ENCODE measurements around the gene CGN. TPM values are rescaled to one million over a fixed set of nuclear protein-coding genes. Genes with fewer than 3 reads are reported as not detected.
A peak's percentile ranks its signal among the peaks of the same experiment; 100 is the strongest.

The CGN gene, protein sequence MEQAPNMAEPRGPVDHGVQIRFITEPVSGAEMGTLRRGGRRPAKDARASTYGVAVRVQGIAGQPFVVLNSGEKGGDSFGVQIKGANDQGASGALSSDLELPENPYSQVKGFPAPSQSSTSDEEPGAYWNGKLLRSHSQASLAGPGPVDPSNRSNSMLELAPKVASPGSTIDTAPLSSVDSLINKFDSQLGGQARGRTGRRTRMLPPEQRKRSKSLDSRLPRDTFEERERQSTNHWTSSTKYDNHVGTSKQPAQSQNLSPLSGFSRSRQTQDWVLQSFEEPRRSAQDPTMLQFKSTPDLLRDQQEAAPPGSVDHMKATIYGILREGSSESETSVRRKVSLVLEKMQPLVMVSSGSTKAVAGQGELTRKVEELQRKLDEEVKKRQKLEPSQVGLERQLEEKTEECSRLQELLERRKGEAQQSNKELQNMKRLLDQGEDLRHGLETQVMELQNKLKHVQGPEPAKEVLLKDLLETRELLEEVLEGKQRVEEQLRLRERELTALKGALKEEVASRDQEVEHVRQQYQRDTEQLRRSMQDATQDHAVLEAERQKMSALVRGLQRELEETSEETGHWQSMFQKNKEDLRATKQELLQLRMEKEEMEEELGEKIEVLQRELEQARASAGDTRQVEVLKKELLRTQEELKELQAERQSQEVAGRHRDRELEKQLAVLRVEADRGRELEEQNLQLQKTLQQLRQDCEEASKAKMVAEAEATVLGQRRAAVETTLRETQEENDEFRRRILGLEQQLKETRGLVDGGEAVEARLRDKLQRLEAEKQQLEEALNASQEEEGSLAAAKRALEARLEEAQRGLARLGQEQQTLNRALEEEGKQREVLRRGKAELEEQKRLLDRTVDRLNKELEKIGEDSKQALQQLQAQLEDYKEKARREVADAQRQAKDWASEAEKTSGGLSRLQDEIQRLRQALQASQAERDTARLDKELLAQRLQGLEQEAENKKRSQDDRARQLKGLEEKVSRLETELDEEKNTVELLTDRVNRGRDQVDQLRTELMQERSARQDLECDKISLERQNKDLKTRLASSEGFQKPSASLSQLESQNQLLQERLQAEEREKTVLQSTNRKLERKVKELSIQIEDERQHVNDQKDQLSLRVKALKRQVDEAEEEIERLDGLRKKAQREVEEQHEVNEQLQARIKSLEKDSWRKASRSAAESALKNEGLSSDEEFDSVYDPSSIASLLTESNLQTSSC
- polyA plus RNA-seq (2013, experiment 1 of 2) = 0.03 TPM
- polyA plus RNA-seq (2013, experiment 2 of 2) = 0.04 TPM

DNA sequence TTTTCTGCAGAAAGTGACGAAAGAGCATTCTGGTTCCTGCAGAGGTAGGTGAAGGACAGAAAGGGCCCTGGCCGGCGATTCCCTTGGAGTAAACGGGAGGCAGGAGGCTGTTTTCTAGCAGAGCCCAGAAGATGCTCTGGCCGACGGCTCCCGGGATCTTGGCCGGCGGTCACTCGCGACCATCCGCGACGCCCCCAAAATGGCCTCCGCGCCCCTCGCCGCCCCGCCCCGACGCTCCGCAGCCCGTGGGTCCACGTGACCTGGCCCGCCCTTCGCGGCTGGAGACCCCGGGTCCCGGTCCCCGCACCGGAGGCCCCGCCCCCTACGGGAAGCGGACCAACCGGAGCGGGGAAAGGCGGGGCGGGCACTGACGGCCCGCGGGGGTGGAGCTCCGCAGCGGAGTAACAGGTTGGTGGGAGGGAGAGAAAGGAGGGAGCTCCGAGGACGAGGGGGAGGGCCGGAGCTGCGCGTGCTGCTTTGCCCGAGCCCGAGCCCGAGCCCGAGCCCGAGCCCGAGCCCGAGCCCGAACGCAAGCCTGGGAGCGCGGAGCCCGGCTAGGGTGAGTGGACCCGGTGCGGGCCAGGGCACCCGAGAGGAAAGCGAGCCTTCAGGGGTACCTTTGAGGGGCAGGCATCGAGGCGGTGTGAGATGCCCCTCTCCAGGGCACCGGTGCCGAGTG is at the start of gene CGN:
Gene CGN (plus strand): TSS at position 431 of the 679 bp plus-strand sequence. CDS start 7,133 bp downstream, outside the sequence.
- peak within 1 kb of the TSS; percentile 68 to 75 for H3K4me3 ChIP-seq (ENCODE audit: insufficient read depth in 1 of 2, low read depth in 1 of 2, low read length in 2 of 2)
- peak within 1 kb of the TSS; percentile 21 for H3K27ac ChIP-seq (ENCODE audit: low read length, poor library complexity, severe bottlenecking)
- peak within 1 kb of the TSS in 1 of 2 experiments; percentile 46 for H3K18ac ChIP-seq (ENCODE audit: low read depth in 1 of 2, low read length in 2 of 2)
- H2BK120ac ChIP-seq (ENCODE audit: low read depth, low read length) = no peak within 1 kb of the TSS
- H3K4me2 ChIP-seq (ENCODE audit: low read length, poor library complexity, severe bottlenecking) = peak within 1 kb of the TSS; percentile 97
- under 1% methylated on average over 64 of the region's 68 CpGs for WGBS
- no peak within 1 kb of the TSS for H3K23ac ChIP-seq (ENCODE audit: low read length in 2 of 2)
- no peaks in the 10 kb centered on the region for H3K9me3 ChIP-seq (ENCODE audit: control insufficient read depth, low read length)
- no peak within 1 kb of the TSS for H3K4ac ChIP-seq (ENCODE audit: low read depth in 1 of 2, low read length in 2 of 2)
- peak within 1 kb of the TSS in 1 of 2 experiments; percentile 35 for H3K14ac ChIP-seq (ENCODE audit: low read length in 2 of 2)
- DNase-seq = peak; percentile 79
- H4K8ac ChIP-seq (ENCODE audit: low read length) = no peak within 1 kb of the TSS
- H2BK12ac ChIP-seq (ENCODE audit: low read length in 2 of 2) = peak within 1 kb of the TSS in 1 of 2 experiments; percentile 70
- H3K9ac ChIP-seq (ENCODE audit: low read length) = peak within 1 kb of the TSS; percentile 62
- no peaks in the 10 kb centered on the region for H3K36me3 ChIP-seq (ENCODE audit: control insufficient read depth in 1 of 2, insufficient read depth in 2 of 2, low read depth in 1 of 2, low read length in 2 of 2)
- no peaks in the 10 kb centered on the region for H3K79me1 ChIP-seq (replicated peaks; ENCODE audit: low read length, poor library complexity, severe bottlenecking)
- H2AK5ac ChIP-seq (ENCODE audit: low read length, severe bottlenecking) = no peak within 1 kb of the TSS
- no peak within 1 kb of the TSS for H4K91ac ChIP-seq (ENCODE audit: low read length)
- peaks cover 11 to 74% of the 10 kb centered on the region in 2 experiments for H3K27me3 ChIP-seq (ENCODE audit: control insufficient read depth in 1 of 2, insufficient read depth in 1 of 2, low read length in 2 of 2)
- peak within 1 kb of the TSS; percentile 46 for H2BK5ac ChIP-seq (ENCODE audit: low read depth, low read length, poor library complexity, severe bottlenecking)
- peaks cover 26% of the 10 kb centered on the region for H3K4me1 ChIP-seq (ENCODE audit: control insufficient read depth, insufficient read depth, low read depth, low read length)
- no peak within 1 kb of the TSS for H2BK15ac ChIP-seq (ENCODE audit: low read depth, poor library complexity, severe bottlenecking)
- H2AFZ ChIP-seq (ENCODE audit: low read depth, low read length) = peak within 1 kb of the TSS; percentile 31

DNA sequence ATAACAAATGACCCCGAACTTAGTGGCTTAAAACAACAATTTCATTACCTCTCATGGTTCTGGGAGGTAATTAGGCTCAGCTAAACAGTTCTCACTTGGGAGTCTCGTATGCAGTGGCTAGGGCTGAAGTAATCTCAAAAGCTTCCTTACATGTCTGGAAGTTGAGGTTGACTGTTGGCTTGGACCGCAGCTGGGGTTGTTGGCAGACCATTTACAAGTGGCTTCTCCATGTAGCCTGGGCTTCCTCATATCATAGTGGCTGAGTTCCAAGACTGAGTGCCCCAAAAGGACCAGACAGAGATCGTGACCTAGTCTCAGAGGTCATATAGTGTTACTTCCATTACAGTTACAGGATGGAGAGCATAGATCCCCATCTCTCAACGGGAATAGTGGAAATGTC is 49.5 kb upstream of the CGN start:
- Histone ChIP-seq H2BK5ac (ENCODE audit: low read depth, low read length, poor library complexity, severe bottlenecking) (no peak overlapping the region), H3K27me3 (ENCODE audit: control insufficient read depth in 1 of 2, insufficient read depth in 1 of 2, low read length in 2 of 2) (peaks cover 7 to 21% of the 10 kb centered on the region in 2 experiments), H3K36me3 (ENCODE audit: control insufficient read depth in 1 of 2, insufficient read depth in 2 of 2, low read depth in 1 of 2, low read length in 2 of 2) (no peaks in the 10 kb centered on the region), H3K14ac (ENCODE audit: low read length in 2 of 2) (no peak overlapping the region), H3K4ac (ENCODE audit: low read depth in 1 of 2, low read length in 2 of 2) (no peak overlapping the region), H4K91ac (ENCODE audit: low read length) (no peak overlapping the region), H3K4me3 (ENCODE audit: insufficient read depth in 1 of 2, low read depth in 1 of 2, low read length in 2 of 2) (no peak overlapping the region), H3K4me1 (ENCODE audit: control insufficient read depth, insufficient read depth, low read depth, low read length) (peaks cover under 1% of the 10 kb centered on the region), H3K23ac (ENCODE audit: low read length in 2 of 2) (no peak overlapping the region), H4K8ac (ENCODE audit: low read length) (no peak overlapping the region), H3K9me3 (ENCODE audit: control insufficient read depth, low read length) (no peaks in the 10 kb centered on the region), H3K79me1 (replicated peaks; ENCODE audit: low read length, poor library complexity, severe bottlenecking) (no peaks in the 10 kb centered on the region), H3K27ac (ENCODE audit: low read length, poor library complexity, severe bottlenecking) (no peak overlapping the region), H3K18ac (ENCODE audit: low read depth in 1 of 2, low read length in 2 of 2) (no peak overlapping the region), H3K4me2 (ENCODE audit: low read length, poor library complexity, severe bottlenecking) (no peak overlapping the region), H3K9ac (ENCODE audit: low read length) (no peak overlapping the region), H2AFZ (ENCODE audit: low read depth, low read length) (no peak overlapping the region), H2BK120ac (ENCODE audit: low read depth, low read length) (no peak overlapping the region), H2AK5ac (ENCODE audit: low read length, severe bottlenecking) (no peak overlapping the region), H2BK15ac (ENCODE audit: low read depth, poor library complexity, severe bottlenecking) (no peak overlapping the region), H2BK12ac (ENCODE audit: low read length in 2 of 2) (no peak overlapping the region)
- no peak for DNase-seq
- 84% methylated on average over 4 of the region's 5 CpGs for WGBS

DNA sequence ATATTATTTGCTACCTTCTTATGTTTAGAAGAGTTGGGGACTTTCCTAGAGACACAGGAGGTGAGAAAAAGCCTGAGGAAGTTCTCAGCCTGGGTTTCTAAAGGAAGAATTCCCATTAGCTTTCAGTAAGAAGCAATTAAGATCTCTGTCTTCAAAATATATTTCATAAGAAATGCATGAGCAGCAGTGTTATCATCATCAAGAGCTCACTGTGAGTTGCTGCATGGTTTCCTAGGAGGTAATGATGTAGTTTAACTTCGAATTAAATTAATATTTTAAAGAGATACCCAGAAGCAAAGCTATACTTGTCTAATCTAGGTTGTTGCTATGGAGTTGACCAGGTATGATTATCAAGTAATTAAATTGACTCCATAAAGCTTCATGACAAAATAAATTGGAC is 46.2 kb upstream of the CGN start:
- Histone ChIP-seq H3K18ac (ENCODE audit: low read depth in 1 of 2, low read length in 2 of 2) (no peak overlapping the region), H3K27ac (ENCODE audit: low read length, poor library complexity, severe bottlenecking) (no peak overlapping the region), H3K4me3 (ENCODE audit: insufficient read depth in 1 of 2, low read depth in 1 of 2, low read length in 2 of 2) (no peak overlapping the region), H3K23ac (ENCODE audit: low read length in 2 of 2) (no peak overlapping the region), H2AFZ (ENCODE audit: low read depth, low read length) (no peak overlapping the region), H3K14ac (ENCODE audit: low read length in 2 of 2) (no peak overlapping the region), H2BK15ac (ENCODE audit: low read depth, poor library complexity, severe bottlenecking) (no peak overlapping the region), H2BK5ac (ENCODE audit: low read depth, low read length, poor library complexity, severe bottlenecking) (no peak overlapping the region), H3K9ac (ENCODE audit: low read length) (no peak overlapping the region), H4K91ac (ENCODE audit: low read length) (no peak overlapping the region), H3K4ac (ENCODE audit: low read depth in 1 of 2, low read length in 2 of 2) (no peak overlapping the region), H2AK5ac (ENCODE audit: low read length, severe bottlenecking) (no peak overlapping the region), H2BK12ac (ENCODE audit: low read length in 2 of 2) (no peak overlapping the region), H3K4me1 (ENCODE audit: control insufficient read depth, insufficient read depth, low read depth, low read length) (no peaks in the 10 kb centered on the region), H4K8ac (ENCODE audit: low read length) (no peak overlapping the region), H3K36me3 (ENCODE audit: control insufficient read depth in 1 of 2, insufficient read depth in 2 of 2, low read depth in 1 of 2, low read length in 2 of 2) (no peaks in the 10 kb centered on the region), H3K79me1 (replicated peaks; ENCODE audit: low read length, poor library complexity, severe bottlenecking) (no peaks in the 10 kb centered on the region), H3K9me3 (ENCODE audit: control insufficient read depth, low read length) (no peaks in the 10 kb centered on the region), H3K27me3 (ENCODE audit: control insufficient read depth in 1 of 2, insufficient read depth in 1 of 2, low read length in 2 of 2) (peaks cover 7 to 21% of the 10 kb centered on the region in 2 experiments), H3K4me2 (ENCODE audit: low read length, poor library complexity, severe bottlenecking) (no peak overlapping the region), H2BK120ac (ENCODE audit: low read depth, low read length) (no peak overlapping the region)
- no peak for DNase-seq
- WGBS = 60% methylated on average over 1 of the region's 1 CpG

All from mesenchymal stem cell (in vitro differentiated cells and primary cell).